ENCODE results near the gene LPCAT1.

GRCh38 chr5:1526190-1526631 lies 2.5 kb upstream of the LPCAT1 start:
- TF ChIP-seq CTCF (IDR thresholded peaks at IDR 0.05; ENCODE audit: low read depth, low read length, poor library complexity, severe bottlenecking) (no peak), EZH2phosphoT487 (IDR thresholded peaks at IDR 0.05; ENCODE audit: borderline replicate concordance, low read length) (no peak)
